Measurements from ENCODE around the gene FRA10AC1.

GRCh38 chr10:93630625-93631557 lies 71.5 kb downstream of the FRA10AC1 start:
- TF ChIP-seq CTCF (IDR thresholded peaks at IDR 0.05; ENCODE audit: low read depth, low read length, poor library complexity, severe bottlenecking) (no peak), EZH2phosphoT487 (IDR thresholded peaks at IDR 0.05; ENCODE audit: borderline replicate concordance, low read length) (no peak)
